ENCODE measurements around the gene AGTR2.
A peak's percentile ranks its signal among the peaks of the same experiment; 100 is the strongest.

GRCh38 chrX:116204932-116205331, 34.4 kb downstream of the AGTR2 start:
- TF ChIP-seq RAD21 (IDR thresholded peaks at IDR 0.05; ENCODE audit: low read depth) (peak; percentile 73), EP300 (IDR thresholded peaks at IDR 0.05; ENCODE audit: borderline replicate concordance) (no peak), REST (IDR thresholded peaks at IDR 0.05; ENCODE audit: low read depth) (no peak)
